HepG2 (cell line): ENCODE results near the gene FOSL2. TPM values are rescaled to one million over a fixed set of nuclear protein-coding genes. Genes with fewer than 3 reads are reported as not detected.
A peak's percentile ranks its signal among the peaks of the same experiment; 100 is the strongest.

Experiments
- BRF2 ChIP-seq: sonication (generic); formaldehyde crosslinking; IDR thresholded peaks from 2 replicates; pipeline ENCODE4 v1.8.1; 2022; ENCODE audit warnings: mild to moderate bottlenecking, missing genetic modification reagents
- DNMT1 ChIP-seq: sonication (generic); formaldehyde crosslinking; IDR thresholded peaks from 2 replicates; pipeline ENCODE4 v1.5.1; 2020; ENCODE audit warnings: mild to moderate bottlenecking, missing genetic modification reagents
- HOXA7 ChIP-seq: sonication (generic); formaldehyde crosslinking; IDR thresholded peaks from 2 replicates; pipeline ENCODE4 v1.8.1; 2022; ENCODE audit warnings: mild to moderate bottlenecking, missing genetic modification reagents, moderate library complexity
- KDM1A ChIP-seq: IDR thresholded peaks from 2 replicates; pipeline ENCODE4 v1.6.1; 2016; ENCODE audit warnings: missing compliant biosample characterization
- MIER3 ChIP-seq: IDR thresholded peaks from 2 replicates; pipeline ENCODE4 v1.6.1; 2016; ENCODE audit warnings: missing compliant biosample characterization, borderline replicate concordance
- MLLT10 ChIP-seq: sonication (generic); formaldehyde crosslinking; IDR thresholded peaks from 2 replicates; pipeline ENCODE4 v1.4.0; 2020; ENCODE audit warnings: missing genetic modification reagents
- POLR2G ChIP-seq: fragments of 200-400 bp; formaldehyde crosslinking; IDR thresholded peaks from 2 replicates; pipeline ENCODE4 v1.6.1; 2018; ENCODE audit warnings: mild to moderate bottlenecking, low read depth, low read length, moderate library complexity
- PTBP1 ChIP-seq: fragments of 200-400 bp; formaldehyde crosslinking; IDR thresholded peaks from 2 replicates; pipeline ENCODE4 v1.6.1; 2018; ENCODE audit warnings: low read length, low read depth; ENCODE audit not compliant: poor library complexity, severe bottlenecking
- SMAD9 ChIP-seq: sonication (generic); formaldehyde crosslinking; IDR thresholded peaks from 2 replicates; pipeline ENCODE4 v1.5.1; 2020; ENCODE audit warnings: mild to moderate bottlenecking, missing genetic modification reagents
- SMARCC2 ChIP-seq: fragments of 450-650 bp; IDR thresholded peaks from 2 replicates; pipeline ENCODE4 v1.6.1; 2017; ENCODE audit warnings: antibody characterized with exemption, mild to moderate bottlenecking
- SMYD3 ChIP-seq: sonication (generic); formaldehyde crosslinking; IDR thresholded peaks from 2 replicates; pipeline ENCODE4 v1.8.1; 2023; ENCODE audit warnings: mild to moderate bottlenecking, missing genetic modification reagents
- ZMAT3 ChIP-seq: sonication (generic); formaldehyde crosslinking; conservative IDR thresholded peaks from 2 replicates; pipeline ENCODE4 v1.7.0; 2021; ENCODE audit warnings: missing genetic modification reagents
- ZNF18 ChIP-seq: sonication (generic); formaldehyde crosslinking; IDR thresholded peaks from 2 replicates; pipeline ENCODE4 v1.8.0; 2022; ENCODE audit warnings: mild to moderate bottlenecking, missing genetic modification reagents; ENCODE audit not compliant: insufficient replicate concordance
- ZNF446 ChIP-seq: sonication (generic); formaldehyde crosslinking; IDR thresholded peaks from 2 replicates; pipeline ENCODE4 v1.5.0; 2020; ENCODE audit warnings: mild to moderate bottlenecking, missing genetic modification reagents
- ZNF670 ChIP-seq: sonication (generic); formaldehyde crosslinking; IDR thresholded peaks from 2 replicates; pipeline ENCODE4 v1.8.0; 2022; ENCODE audit warnings: mild to moderate bottlenecking, missing genetic modification reagents, borderline replicate concordance
- ZNF674 ChIP-seq: sonication (generic); formaldehyde crosslinking; IDR thresholded peaks from 2 replicates; pipeline ENCODE4 v1.5.0; 2020; ENCODE audit warnings: low read depth, mild to moderate bottlenecking, missing genetic modification reagents
- ZNF781 ChIP-seq: sonication (generic); formaldehyde crosslinking; IDR thresholded peaks from 2 replicates; pipeline ENCODE4 v1.5.1; 2020; ENCODE audit warnings: borderline replicate concordance, mild to moderate bottlenecking, missing genetic modification reagents; ENCODE audit errors: not compliant biosample characterization
- polyA plus RNA-seq, 8 experiments: library from polyadenylated mRNA; depleted of rRNA in 3 of 8; stranded (reverse) in 7 of 8; unstranded in 1 of 8; fragments of >200 nt; fragmentation: Illumina TruSeq in 4 of 8; extraction: Trizol in 4 of 8; gene quantifications; 2 replicates each; pipeline versions ENCODE4 v1.2.1 to v1.2.3, GENCODE V29; 2011 to 2016; ENCODE audit warnings: low read depth in 4 of 8, missing spikeins in 1 of 8, mixed read lengths in 1 of 8; ENCODE audit not compliant: insufficient read depth in 1 of 8
- total RNA-seq, 5 experiments: library from RNA; depleted of rRNA; stranded (reverse); fragments of >200 nt; fragmentation: Illumina TruSeq; extraction: Trizol; gene quantifications; 2 replicates each; pipeline ENCODE4 v1.2.3, GENCODE V29; 2016; ENCODE audit warnings: low read depth in 1 of 5
- TF ChIP-seq, protein P1 (sequence below): sonication (generic); formaldehyde crosslinking; conservative IDR thresholded peaks from 2 replicates; pipeline ENCODE4 v1.8.0; 2022; ENCODE audit warnings: mild to moderate bottlenecking, moderate library complexity, missing genetic modification reagents
- TF ChIP-seq, protein P2 (sequence below): sonication (generic); formaldehyde crosslinking; IDR thresholded peaks from 2 replicates; pipeline ENCODE4 v1.5.0; 2020; ENCODE audit warnings: mild to moderate bottlenecking, missing genetic modification reagents, borderline replicate concordance
- TF ChIP-seq, protein P3 (sequence below), 2 experiments: IDR thresholded peaks; 2 replicates each; pipeline ENCODE4 v1.6.1; 2011 to 2012; ENCODE audit warnings: low read length in 2 of 2, borderline replicate concordance in 1 of 2, low read depth in 1 of 2, mild to moderate bottlenecking in 1 of 2, moderate library complexity in 1 of 2

The FOSL2 gene
- total and polyA plus RNA-seq, 2 of the 13 experiments (the other 11 are each of a cell fraction or from before 2014, with no cell fraction given), result 3.4 to 18.1 TPM

DNA sequence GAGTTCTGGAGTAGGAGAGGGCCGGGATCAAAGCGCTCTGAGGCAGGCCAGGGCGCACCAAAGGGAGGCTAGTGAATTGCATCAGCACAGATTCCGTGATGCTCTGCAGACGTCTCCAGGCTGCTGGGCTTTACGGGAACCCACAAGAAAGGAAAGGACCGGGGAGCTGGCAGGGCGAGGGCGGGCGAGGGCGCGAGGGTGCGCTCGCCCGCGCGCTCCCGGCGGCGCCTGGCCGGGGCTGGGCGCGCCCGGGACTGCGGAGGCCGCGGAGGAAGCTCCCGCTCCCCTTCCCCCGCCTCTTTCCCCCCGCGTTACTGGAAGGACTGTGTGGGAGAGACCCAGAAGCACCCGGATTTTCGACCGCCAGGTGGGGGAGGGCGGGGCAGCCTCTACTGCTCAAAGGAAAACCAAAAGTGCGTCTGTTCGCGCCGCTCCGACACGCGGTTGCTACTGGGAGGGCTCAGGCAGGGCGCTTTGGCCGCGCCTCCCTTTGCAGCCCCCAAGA lies 2.4 kb upstream of the FOSL2 start (continued):
- TF ChIP-seq, protein P1, sequence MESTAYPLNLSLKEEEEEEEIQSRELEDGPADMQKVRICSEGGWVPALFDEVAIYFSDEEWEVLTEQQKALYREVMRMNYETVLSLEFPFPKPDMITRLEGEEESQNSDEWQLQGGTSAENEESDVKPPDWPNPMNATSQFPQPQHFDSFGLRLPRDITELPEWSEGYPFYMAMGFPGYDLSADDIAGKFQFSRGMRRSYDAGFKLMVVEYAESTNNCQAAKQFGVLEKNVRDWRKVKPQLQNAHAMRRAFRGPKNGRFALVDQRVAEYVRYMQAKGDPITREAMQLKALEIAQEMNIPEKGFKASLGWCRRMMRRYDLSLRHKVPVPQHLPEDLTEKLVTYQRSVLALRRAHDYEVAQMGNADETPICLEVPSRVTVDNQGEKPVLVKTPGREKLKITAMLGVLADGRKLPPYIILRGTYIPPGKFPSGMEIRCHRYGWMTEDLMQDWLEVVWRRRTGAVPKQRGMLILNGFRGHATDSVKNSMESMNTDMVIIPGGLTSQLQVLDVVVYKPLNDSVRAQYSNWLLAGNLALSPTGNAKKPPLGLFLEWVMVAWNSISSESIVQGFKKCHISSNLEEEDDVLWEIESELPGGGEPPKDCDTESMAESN, result no peak
- no peak for TF ChIP-seq SMAD9
- no peak for TF ChIP-seq SMARCC2
- TF ChIP-seq MLLT10 (CRISPR knock-in tag), result no peak
- TF ChIP-seq MIER3 (CRISPR knock-in tag), result no peak
- 0 out of 2 replicates have a peak, but pooled peaks have one; percentile 65 for TF ChIP-seq ZNF446
- TF ChIP-seq, protein P2, sequence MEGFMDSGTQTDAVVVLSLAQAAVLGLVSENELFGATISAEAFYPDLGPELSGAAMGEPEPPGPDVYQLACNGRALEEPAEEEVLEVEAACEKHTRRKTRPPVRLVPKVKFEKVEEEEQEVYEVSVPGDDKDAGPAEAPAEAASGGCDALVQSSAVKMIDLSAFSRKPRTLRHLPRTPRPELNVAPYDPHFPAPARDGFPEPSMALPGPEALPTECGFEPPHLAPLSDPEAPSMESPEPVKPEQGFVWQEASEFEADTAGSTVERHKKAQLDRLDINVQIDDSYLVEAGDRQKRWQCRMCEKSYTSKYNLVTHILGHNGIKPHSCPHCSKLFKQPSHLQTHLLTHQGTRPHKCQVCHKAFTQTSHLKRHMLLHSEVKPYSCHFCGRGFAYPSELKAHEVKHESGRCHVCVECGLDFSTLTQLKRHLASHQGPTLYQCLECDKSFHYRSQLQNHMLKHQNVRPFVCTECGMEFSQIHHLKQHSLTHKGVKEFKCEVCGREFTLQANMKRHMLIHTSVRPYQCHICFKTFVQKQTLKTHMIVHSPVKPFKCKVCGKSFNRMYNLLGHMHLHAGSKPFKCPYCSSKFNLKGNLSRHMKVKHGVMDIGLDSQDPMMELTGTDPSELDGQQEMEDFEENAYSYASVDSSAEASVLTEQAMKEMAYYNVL (CRISPR knock-in tag), result peak; percentile 63; the same call in 1 of the 2 replicates
- no peak for TF ChIP-seq KDM1A (CRISPR knock-in tag)
- TF ChIP-seq BRF2 (CRISPR knock-in tag), result no peak
- TF ChIP-seq ZNF674 (CRISPR knock-in tag), result no peak
- no peak for TF ChIP-seq SMYD3 (CRISPR knock-in tag)
- no peak for TF ChIP-seq HOXA7 (CRISPR knock-in tag)
- peak; percentile 79 for TF ChIP-seq POLR2G
- no peak for TF ChIP-seq ZNF18
- TF ChIP-seq, protein P3, sequence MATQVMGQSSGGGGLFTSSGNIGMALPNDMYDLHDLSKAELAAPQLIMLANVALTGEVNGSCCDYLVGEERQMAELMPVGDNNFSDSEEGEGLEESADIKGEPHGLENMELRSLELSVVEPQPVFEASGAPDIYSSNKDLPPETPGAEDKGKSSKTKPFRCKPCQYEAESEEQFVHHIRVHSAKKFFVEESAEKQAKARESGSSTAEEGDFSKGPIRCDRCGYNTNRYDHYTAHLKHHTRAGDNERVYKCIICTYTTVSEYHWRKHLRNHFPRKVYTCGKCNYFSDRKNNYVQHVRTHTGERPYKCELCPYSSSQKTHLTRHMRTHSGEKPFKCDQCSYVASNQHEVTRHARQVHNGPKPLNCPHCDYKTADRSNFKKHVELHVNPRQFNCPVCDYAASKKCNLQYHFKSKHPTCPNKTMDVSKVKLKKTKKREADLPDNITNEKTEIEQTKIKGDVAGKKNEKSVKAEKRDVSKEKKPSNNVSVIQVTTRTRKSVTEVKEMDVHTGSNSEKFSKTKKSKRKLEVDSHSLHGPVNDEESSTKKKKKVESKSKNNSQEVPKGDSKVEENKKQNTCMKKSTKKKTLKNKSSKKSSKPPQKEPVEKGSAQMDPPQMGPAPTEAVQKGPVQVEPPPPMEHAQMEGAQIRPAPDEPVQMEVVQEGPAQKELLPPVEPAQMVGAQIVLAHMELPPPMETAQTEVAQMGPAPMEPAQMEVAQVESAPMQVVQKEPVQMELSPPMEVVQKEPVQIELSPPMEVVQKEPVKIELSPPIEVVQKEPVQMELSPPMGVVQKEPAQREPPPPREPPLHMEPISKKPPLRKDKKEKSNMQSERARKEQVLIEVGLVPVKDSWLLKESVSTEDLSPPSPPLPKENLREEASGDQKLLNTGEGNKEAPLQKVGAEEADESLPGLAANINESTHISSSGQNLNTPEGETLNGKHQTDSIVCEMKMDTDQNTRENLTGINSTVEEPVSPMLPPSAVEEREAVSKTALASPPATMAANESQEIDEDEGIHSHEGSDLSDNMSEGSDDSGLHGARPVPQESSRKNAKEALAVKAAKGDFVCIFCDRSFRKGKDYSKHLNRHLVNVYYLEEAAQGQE (IDR thresholded peaks at IDR 0.05; ENCODE audit: borderline replicate concordance in 1 of 2, low read depth in 1 of 2, low read length in 2 of 2), result no peak
- no peak for TF ChIP-seq PTBP1
- TF ChIP-seq DNMT1 (CRISPR knock-in tag), result no peak
- no peak for TF ChIP-seq ZNF670 (CRISPR knock-in tag)
- TF ChIP-seq ZMAT3 (CRISPR knock-in tag), result 0 out of 2 replicates have a peak, but pooled peaks have one; percentile 24
- TF ChIP-seq ZNF781 (CRISPR knock-in tag), result no peak
